Stimulated activated CD4-positive, alpha-beta T cell treated with anti-CD3 and anti-CD28 coated beads, TNF-alpha, amount 100 ng/mL, for 24 hours (primary cell): Measurements from ENCODE around the gene NLE1.

ENCODE experiments used
- DNase-seq, 3 experiments: peaks; one replicate each; pipeline ENCODE4 v3.0.0-alpha.2; 2020; ENCODE audit warnings: low read depth in 3 of 3

NLE1 gene

DNA sequence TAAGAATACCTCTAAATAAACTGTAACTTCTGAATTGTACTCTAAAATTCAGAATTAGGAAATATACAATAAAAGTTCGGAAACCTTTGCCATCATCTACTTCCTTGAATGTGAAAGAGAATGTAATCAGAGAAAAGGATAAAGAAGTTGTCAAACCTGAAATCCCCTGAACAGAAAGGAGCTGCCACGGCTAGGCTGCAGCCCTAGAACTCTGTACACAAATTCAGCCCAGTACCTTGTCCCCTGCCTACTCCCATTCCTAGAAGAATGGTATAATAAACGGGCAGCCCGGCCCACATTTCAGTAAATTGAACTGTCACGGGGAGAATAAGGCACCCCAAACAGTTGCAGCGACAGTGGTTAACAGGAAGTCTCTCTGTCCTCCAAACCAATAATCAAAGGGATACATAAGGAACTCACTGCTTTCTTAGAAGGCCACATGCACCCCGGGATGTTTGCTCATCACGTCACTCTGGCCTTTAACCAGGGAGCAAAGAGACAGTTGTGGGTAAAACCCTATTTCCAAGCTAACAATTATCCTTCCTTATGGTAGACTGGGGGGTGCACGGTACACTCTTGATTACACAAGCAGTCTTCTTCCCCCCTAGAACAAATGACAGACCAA is 54.3 kb downstream of the NLE1 start:
- DNase-seq: no peak

DNA sequence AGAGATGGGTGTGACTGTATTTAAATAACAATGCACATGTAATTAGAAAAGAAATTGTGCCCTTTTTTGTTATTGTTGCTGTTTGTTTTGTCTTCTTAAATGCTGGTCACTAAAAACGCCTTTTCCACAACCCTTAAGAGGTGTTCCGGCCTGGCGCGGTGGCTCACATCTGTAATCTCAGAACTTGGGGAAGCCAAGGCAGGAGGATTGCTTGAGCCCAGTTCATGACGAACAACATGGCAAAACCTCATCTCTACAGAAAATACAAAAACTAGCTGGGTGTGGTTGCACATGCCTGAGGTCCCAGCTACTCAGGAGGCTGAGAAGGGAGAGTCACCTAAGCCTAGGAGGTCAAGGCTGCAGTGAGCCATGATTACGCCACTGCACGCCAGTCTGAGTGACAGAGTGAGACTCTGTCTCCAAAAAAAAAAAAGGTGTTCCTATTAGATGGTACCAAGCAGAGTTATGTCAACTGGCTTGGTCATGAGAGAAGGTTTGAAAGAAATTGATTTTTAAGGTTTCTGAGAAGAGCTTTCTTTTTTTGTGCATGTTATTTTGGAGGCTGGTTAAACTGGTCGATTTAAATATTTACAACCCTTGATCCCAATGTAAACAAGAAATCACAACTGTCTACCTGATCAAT is 55.1 kb downstream of the NLE1 start:
- DNase-seq: no peak

DNA sequence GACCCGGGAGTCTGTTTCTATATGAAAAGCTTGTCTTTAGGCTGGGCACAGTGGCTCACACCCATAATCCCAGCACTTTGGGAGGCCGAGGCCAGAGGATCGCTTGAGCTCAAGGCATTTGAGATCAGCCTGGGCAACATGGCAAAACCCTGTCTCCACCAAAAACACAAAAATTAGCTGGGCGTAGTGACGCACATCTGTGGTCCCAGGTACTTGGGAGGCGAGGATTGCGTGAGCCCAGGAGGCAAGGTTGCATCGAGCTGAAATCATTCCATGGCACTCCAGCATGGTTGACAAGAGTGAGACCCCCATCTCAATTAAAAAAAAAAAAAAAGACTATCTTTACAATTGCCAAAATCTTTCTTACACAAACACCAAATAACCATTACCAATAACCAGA is 55.9 kb downstream of the NLE1 start:
- no peak for DNase-seq

DNA sequence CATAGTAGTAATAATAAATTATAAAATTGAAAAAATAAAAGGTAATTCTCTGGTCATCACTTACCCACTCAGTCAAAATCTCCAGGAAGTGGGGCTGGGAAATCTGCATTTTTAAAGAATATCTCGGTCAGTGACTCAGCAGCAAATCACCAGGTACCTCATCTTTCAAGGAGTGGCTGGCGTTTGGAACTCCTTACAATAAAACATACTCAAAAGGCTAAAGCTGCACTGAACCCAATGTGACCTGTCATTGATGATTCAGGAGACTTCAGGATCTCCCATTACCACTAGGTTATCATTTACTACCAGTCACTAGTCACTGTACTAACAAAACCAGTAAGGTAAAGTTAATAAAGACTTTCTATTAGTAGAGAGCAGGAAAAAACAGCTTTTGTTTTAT is 57.1 kb downstream of the NLE1 start:
- DNase-seq: no peak

DNA sequence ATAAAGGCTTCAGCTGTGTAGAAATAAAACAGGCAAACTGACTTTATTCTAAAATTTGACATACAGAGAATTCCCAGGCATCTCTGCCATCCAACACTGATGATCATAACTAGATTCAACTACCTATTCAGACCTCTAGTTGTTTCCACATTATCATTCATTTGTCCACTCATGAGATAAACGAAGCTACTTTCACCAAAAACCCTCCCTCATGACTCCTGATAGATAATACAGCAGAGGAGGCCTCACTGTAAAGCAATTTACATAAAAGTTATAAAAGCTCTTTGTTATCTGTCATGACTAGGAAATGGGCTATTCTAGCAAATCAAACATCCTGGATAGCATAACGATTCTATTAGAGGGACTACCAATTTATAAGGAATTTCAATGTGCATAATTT is 59.0 kb downstream of the NLE1 start:
- no peak for DNase-seq

DNA sequence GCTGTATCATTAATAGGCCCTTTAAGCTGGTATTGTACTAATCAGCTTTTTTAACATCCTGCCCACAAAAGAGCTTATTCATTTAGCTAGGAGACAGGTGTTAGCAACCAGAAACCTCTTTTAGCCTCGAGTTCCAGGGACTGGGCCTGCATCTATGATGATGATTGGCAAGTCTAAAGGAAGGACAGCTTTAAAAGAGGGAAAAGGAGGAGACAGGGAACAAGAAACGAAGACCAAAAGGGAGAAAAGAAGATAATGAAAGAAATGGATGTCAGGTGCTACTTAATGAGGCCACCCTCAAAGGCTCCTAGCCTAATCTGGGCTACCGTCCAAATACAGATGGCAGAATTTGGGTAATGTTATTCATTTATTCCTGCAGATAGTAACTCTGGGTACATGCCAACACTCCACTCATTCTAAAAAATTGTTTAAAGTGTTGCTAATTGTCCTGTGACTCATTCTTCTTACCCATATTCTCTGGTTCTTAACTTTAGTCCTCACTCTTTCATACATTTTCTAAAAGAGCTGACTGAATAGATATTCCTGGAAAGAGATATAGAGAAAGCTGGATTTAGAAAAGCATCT is 59.9 kb downstream of the NLE1 start:
- DNase-seq: no peak

DNA sequence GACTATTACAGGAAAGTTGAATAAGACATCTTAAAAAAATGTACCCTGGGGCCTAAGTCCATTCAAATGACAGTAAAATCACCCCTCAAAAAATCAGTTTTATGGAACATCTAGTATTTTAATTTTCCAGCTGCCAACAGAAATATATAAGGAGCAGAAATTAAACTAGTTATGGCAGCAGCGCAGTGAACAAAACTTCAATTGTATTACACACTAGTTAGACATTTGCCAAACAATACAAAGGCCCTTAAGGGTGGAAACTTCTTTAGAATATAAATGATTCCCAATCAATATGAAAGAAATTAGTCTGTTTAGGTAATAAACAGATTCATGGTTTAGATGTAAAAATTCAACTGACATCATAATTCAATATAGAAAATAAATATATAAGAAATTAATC is 60.5 kb downstream of the NLE1 start:
- no peak for DNase-seq

DNA sequence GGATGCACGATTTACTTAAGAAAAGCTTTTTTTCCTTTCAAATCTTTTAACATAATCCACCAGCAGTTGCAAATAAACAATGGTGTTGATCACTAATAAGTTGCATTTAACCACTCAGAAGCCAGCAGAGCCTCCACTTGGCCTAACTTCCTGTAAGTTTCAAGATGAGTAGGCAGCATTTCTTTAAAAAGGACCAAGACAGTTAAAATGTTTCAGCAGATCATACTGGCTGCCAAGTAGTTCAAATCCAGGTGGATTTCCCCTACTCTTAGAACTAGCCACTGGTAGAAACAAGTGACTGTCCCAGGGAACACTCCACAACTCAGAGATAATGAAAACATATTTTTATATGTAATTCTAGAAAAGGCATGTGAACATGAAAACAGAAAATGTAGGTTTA is 61.6 kb downstream of the NLE1 start:
- DNase-seq: no peak

DNA sequence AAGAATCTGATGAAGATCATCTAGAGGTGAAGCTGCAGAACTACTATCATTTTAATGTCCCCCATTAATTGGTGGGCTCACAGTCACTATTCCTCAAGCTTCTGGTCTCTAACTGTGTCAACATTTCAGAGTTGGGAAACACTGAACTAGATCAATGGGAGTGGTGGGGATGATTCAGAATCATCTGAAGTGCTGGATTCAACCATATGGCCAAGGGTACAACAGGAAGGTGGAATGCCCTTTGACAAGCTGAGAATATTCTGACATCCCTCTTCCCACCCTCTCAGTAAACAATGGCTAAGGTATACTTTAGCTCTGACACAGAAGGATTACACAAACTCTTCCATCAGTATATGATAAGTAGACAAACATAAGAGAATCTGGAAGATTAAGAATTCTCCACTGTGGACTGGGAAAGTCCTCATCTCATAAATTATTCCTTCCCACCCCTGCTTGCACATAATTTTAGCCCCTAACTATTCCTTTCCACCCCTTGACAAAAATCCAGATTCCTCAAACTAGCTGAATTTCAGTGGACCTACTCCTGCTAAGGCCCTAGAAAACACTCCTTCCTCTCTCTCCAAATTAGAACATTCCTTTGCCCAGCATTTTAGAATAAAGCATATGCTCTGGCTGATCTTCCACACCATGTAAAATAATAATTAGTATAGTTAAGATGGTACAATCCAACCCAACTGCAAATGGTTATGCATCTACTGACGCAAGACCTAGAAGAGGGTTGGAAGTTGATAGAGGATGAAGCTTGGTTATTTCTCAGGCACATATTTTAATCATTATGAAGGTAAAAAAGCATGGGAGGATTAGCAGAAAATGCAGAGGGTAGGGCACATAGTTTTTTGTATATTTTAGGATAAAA is 62.3 kb downstream of the NLE1 start:
- no peak for DNase-seq
